Stomach (tissue), 4 donors: ENCODE measurements around the gene CCBE1.

Experiments
- CTCF ChIP-seq, 7 experiments: fragments of 450-650 bp in 4 of 7; fragments of 200-600 bp in 3 of 7; sonication (generic) in 3 of 7; IDR thresholded peaks; one replicate each; pipeline ENCODE4 v1.5.1; 2016 to 2019; ENCODE audit warnings: antibody characterized with exemption in 7 of 7, control low read depth in 2 of 7, mild to moderate bottlenecking in 1 of 7
- POLR2A ChIP-seq, 4 donors: fragments of 450-650 bp; IDR thresholded peaks; one replicate each; pipeline ENCODE4 v1.6.1; 2016; ENCODE audit warnings: antibody characterized with exemption in 4 of 4, control low read depth in 2 of 4, mild to moderate bottlenecking in 1 of 4, moderate library complexity in 1 of 4

GRCh38 chr18:59460072-59460420, 237.2 kb downstream of the CCBE1 start:
- TF ChIP-seq CTCF (IDR thresholded peaks at IDR 0.05) (no peak), POLR2A (IDR thresholded peaks at IDR 0.05) (no peak)
